SK-N-SH (cell line): ENCODE data around the gene MAPK1. TPM values are rescaled to one million over a fixed set of nuclear protein-coding genes. Genes with fewer than 3 reads are reported as not detected.

Experiments used
- CTCF ChIA-PET: fragments of 300-600, 350-600 bp; formaldehyde crosslinking; extraction: SDS; loops from one replicate; lab custom pipeline; 2021; lab: Yijun Ruan, JAX
- POLR2A ChIA-PET: fragments of 350-600 bp; sonication (Branson Sonifier 250); formaldehyde crosslinking; extraction: SDS; loops from one replicate; lab custom pipeline; 2020; ENCODE audit warnings: antibody characterized with exemption, inconsistent platforms; lab: Yijun Ruan, JAX
- DNase-seq: peaks from one replicate; pipeline ENCODE4 v3.0.0; 2012
- H2AFZ ChIP-seq: fragments of 200-600 bp; sonication (generic); 2 replicates; pipeline ENCODE4 v1.8.1; 2016; ENCODE audit warnings: antibody characterized with exemption, mild to moderate bottlenecking, low read depth
- H3F3A ChIP-seq: fragments of 200-600 bp; sonication (generic); replicated peaks from 2 replicates; pipeline ENCODE3; 2016; ENCODE audit warnings: antibody characterized with exemption, mild to moderate bottlenecking; ENCODE audit not compliant: insufficient read depth
- H3K27ac ChIP-seq, 2 experiments: fragments of 200-500 bp in 1 of 2; fragments of 200-600 bp in 1 of 2; sonication (Bioruptor generic) in 1 of 2; sonication (generic), shearing (Covaris generic) in 1 of 2; 2 replicates each; pipeline versions ENCODE4 v1.5.1 to v1.6.1; 2014 to 2016; ENCODE audit warnings: low read depth in 2 of 2, inconsistent platforms in 1 of 2, low read length in 1 of 2, mild to moderate bottlenecking in 1 of 2, mixed read lengths in 1 of 2
- H3K27me3 ChIP-seq: fragments of 200-600 bp; sonication (generic), shearing (Covaris generic); 2 replicates; pipeline ENCODE4 v1.6.1; 2016; ENCODE audit warnings: mixed run types; ENCODE audit not compliant: insufficient read depth
- H3K36me3 ChIP-seq, 2 experiments: fragments of 200-500 bp in 1 of 2; fragments of 200-600 bp in 1 of 2; sonication (Bioruptor generic) in 1 of 2; sonication (generic) in 1 of 2; replicated peaks in 1 of 2; 2 replicates each; pipeline versions ENCODE3 to v1.5.1; 2014 to 2016; ENCODE audit warnings: low read length in 1 of 2, mild to moderate bottlenecking in 1 of 2; ENCODE audit not compliant: insufficient read depth in 2 of 2, control insufficient read depth in 1 of 2
- H3K4me1 ChIP-seq, 2 experiments: fragments of 200-500 bp in 1 of 2; fragments of 200-600 bp in 1 of 2; sonication (Bioruptor generic) in 1 of 2; sonication (generic), shearing (Covaris generic) in 1 of 2; 2 replicates each; pipeline versions ENCODE4 v1.5.1 to v1.6.1; 2014 to 2016; ENCODE audit warnings: low read depth in 1 of 2, low read length in 1 of 2, mixed run types in 1 of 2; ENCODE audit not compliant: insufficient read depth in 2 of 2, control insufficient read depth in 1 of 2
- H3K4me2 ChIP-seq: fragments of 200-600 bp; sonication (generic), shearing (Covaris generic); 2 replicates; pipeline ENCODE4 v1.6.1; 2017; ENCODE audit warnings: mixed run types
- H3K4me3 ChIP-seq, 2 experiments: fragments of 200-500 bp in 1 of 2; fragments of 200-600 bp in 1 of 2; sonication (Bioruptor generic) in 1 of 2; sonication (generic), shearing (Covaris generic) in 1 of 2; 2 replicates each; pipeline versions ENCODE4 v1.5.1 to v1.8.1; 2014 to 2016; ENCODE audit warnings: low read depth in 2 of 2, inconsistent platforms in 1 of 2, low read length in 1 of 2, mild to moderate bottlenecking in 1 of 2, mixed read lengths in 1 of 2, moderate library complexity in 1 of 2
- H3K79me2 ChIP-seq: fragments of 200-600 bp; sonication (generic); 2 replicates; pipeline ENCODE4 v1.8.1; 2017; ENCODE audit warnings: mild to moderate bottlenecking; ENCODE audit not compliant: insufficient read depth
- H3K9ac ChIP-seq: fragments of 200-600 bp; sonication (generic); 2 replicates; pipeline ENCODE4 v1.6.1; 2017; ENCODE audit warnings: mixed run types
- H3K9me2 ChIP-seq: fragments of 200-600 bp; sonication (generic); 2 replicates; pipeline ENCODE4 v1.6.1; 2017; ENCODE audit warnings: mixed run types
- H3K9me3 ChIP-seq: fragments of 200-600 bp; sonication (generic); 2 replicates; pipeline ENCODE4 v1.6.1; 2017; ENCODE audit warnings: mixed run types, mild to moderate bottlenecking, moderate library complexity
- H4K20me1 ChIP-seq: fragments of 200-600 bp; sonication (generic); 2 replicates; pipeline ENCODE4 v1.6.1; 2017; ENCODE audit warnings: mild to moderate bottlenecking, mixed run types; ENCODE audit not compliant: insufficient read depth
- ELF1 ChIP-seq: IDR thresholded peaks from 2 replicates; pipeline ENCODE4 v1.4.0; 2012
- EZH2phosphoT487 ChIP-seq: fragments of 200-600 bp; sonication (generic); IDR thresholded peaks from 2 replicates; pipeline ENCODE4 v1.6.1; 2017; ENCODE audit warnings: low read depth, mixed run types, mild to moderate bottlenecking, antibody characterized with exemption, moderate library complexity, borderline replicate concordance
- FOXJ3 ChIP-seq: sonication (generic); formaldehyde crosslinking; IDR thresholded peaks from 2 replicates; pipeline ENCODE4 v1.5.1; 2020; ENCODE audit warnings: mild to moderate bottlenecking, missing genetic modification reagents
- FOXM1 ChIP-seq: IDR thresholded peaks from 2 replicates; pipeline ENCODE4 v1.4.0; 2012; ENCODE audit warnings: low read depth, mild to moderate bottlenecking
- GABPA ChIP-seq: IDR thresholded peaks from 2 replicates; pipeline ENCODE4 v1.4.0; 2012; ENCODE audit warnings: low read depth, mild to moderate bottlenecking
- GATA2 ChIP-seq: sonication (generic); formaldehyde crosslinking; IDR thresholded peaks from 2 replicates; pipeline ENCODE4 v1.5.0; 2020; ENCODE audit warnings: mild to moderate bottlenecking, missing genetic modification reagents
- JUND ChIP-seq: IDR thresholded peaks from 2 replicates; pipeline ENCODE4 v1.4.0; 2012
- MAX ChIP-seq: IDR thresholded peaks from 2 replicates; pipeline ENCODE4 v1.4.0; 2012; ENCODE audit warnings: low read depth
- MEF2A ChIP-seq: IDR thresholded peaks from 2 replicates; pipeline ENCODE4 v1.4.0; 2012; ENCODE audit warnings: low read depth, borderline replicate concordance
- NFIC ChIP-seq: IDR thresholded peaks from 2 replicates; pipeline ENCODE4 v1.4.0; 2012; ENCODE audit warnings: borderline replicate concordance
- NRF1 ChIP-seq: IDR thresholded peaks from 2 replicates; pipeline ENCODE4 v1.6.1; 2012; ENCODE audit warnings: low read depth, mild to moderate bottlenecking, low read length
- POLR2AphosphoS5 ChIP-seq: IDR thresholded peaks from 2 replicates; pipeline ENCODE4 v1.6.1; 2012; ENCODE audit warnings: low read depth, low read length
- RAD21 ChIP-seq: IDR thresholded peaks from 2 replicates; pipeline ENCODE4 v1.6.1; 2012; ENCODE audit warnings: mild to moderate bottlenecking, low read length
- RCOR1 ChIP-seq: fragments of 150-350 bp; IDR thresholded peaks from 2 replicates; pipeline ENCODE4 v1.6.1; 2017; ENCODE audit warnings: antibody characterized with exemption, low read length
- REST ChIP-seq: IDR thresholded peaks from 2 replicates; pipeline ENCODE4 v1.6.1; 2012; ENCODE audit warnings: mild to moderate bottlenecking, low read depth, low read length, moderate library complexity
- RFX5 ChIP-seq: IDR thresholded peaks from 2 replicates; pipeline ENCODE4 v1.6.1; 2012; ENCODE audit warnings: mild to moderate bottlenecking, improper control_type of control experiment, low read length
- SIN3A ChIP-seq: IDR thresholded peaks from 2 replicates; pipeline ENCODE4 v1.6.1; 2012; ENCODE audit warnings: low read depth, mild to moderate bottlenecking, low read length, moderate library complexity, borderline replicate concordance
- TAF1 ChIP-seq: IDR thresholded peaks from 2 replicates; pipeline ENCODE4 v1.6.1; 2012; ENCODE audit warnings: low read depth, mild to moderate bottlenecking, low read length, moderate library complexity, borderline replicate concordance
- TCF12 ChIP-seq: IDR thresholded peaks from 2 replicates; pipeline ENCODE4 v1.4.0; 2012
- TEAD4 ChIP-seq: IDR thresholded peaks from 2 replicates; pipeline ENCODE4 v1.4.0; 2012; ENCODE audit warnings: mild to moderate bottlenecking, borderline replicate concordance; ENCODE audit not compliant: insufficient read depth
- USF1 ChIP-seq: IDR thresholded peaks from 2 replicates; pipeline ENCODE4 v1.4.0; 2012; ENCODE audit warnings: low read depth, borderline replicate concordance
- ZBTB33 ChIP-seq: IDR thresholded peaks from 2 replicates; pipeline ENCODE4 v1.4.0; 2012; ENCODE audit warnings: low read depth, borderline replicate concordance
- WGBS: methylation state at CpG from one replicate; pipeline ENCODE4 v1.1.6; 2017; ENCODE audit warnings: low lambda C conversion rate; 5-methylcytosine and 5-hydroxymethylcytosine counted together
- polyA plus RNA-seq, 3 experiments: library from polyadenylated mRNA; depleted of rRNA; stranded (reverse); fragments of >200 nt; gene quantifications; 2 replicates each; pipeline ENCODE4 v1.2.3, GENCODE V29; 2012

The MAPK1 gene
- polyA plus RNA-seq, 1 of the 3 experiments (the other 2 are of a cell fraction), result 25.6 TPM

- CTCF ChIA-PET, result interaction anchor here (1.0 kb wide), 1 partner anchor 197 kb away, joined by 3 read pairs; no protein-coding TSS in a partner anchor
- Histone ChIP-seq H4K20me1 (no peaks in the 10 kb centered on the region), H3K4me3 (no peak overlapping the region), H3K9ac (no peak overlapping the region), H3K27ac (no peak overlapping the region), H3F3A (no peaks in the 10 kb centered on the region), H2AFZ (no peak overlapping the region), H3K36me3 (no peaks in the 10 kb centered on the region), H3K27me3 (no peaks in the 10 kb centered on the region), H3K4me2 (no peak overlapping the region), H3K9me3 (no peaks in the 10 kb centered on the region), H3K9me2 (no peaks in the 10 kb centered on the region)
- POLR2A ChIA-PET, result no interaction called here
- no peak for DNase-seq
- 86% methylated on average over 10 of the region's 10 CpGs for WGBS
- TF ChIP-seq RFX5, result no peak
- no peak for TF ChIP-seq MAX
- no peak for TF ChIP-seq ZBTB33
- TF ChIP-seq TAF1, result no peak
- TF ChIP-seq ELF1, result no peak
- no peak for TF ChIP-seq USF1
- TF ChIP-seq GATA2 (CRISPR knock-in tag), result no peak
- no peak for TF ChIP-seq POLR2AphosphoS5
- no peak for TF ChIP-seq FOXJ3 (CRISPR knock-in tag)
- TF ChIP-seq TEAD4, result no peak
- TF ChIP-seq, all 33 proteins: peak for 0
- peaks cover 0 to 4% of the 10 kb centered on the region in 2 experiments; a peak in 1 of 4 replicates for H3K4me1 ChIP-seq
- H3K79me2 ChIP-seq, result no peaks in the 10 kb centered on the region
These were observed 126.4 kb downstream of the MAPK1 start for GRCh38 chr22:21741059-21741458.

- H4K20me1 ChIP-seq, result no peaks in the 10 kb centered on the region
- 90% methylated on average over 3 of the region's 5 CpGs for WGBS
- CTCF ChIA-PET, result interaction anchor here (1.0 to 1.5 kb wide), 2 partner anchors 198 kb away, joined by 3 to 4 read pairs; no protein-coding TSS in a partner anchor
These were observed 127.5 kb downstream of the MAPK1 start for GRCh38 chr22:21739828-21740377.

More at GRCh38 chr22:21739828-21740377, 127.5 kb downstream of the MAPK1 start:
- Histone ChIP-seq H3K36me3 (no peaks in the 10 kb centered on the region), H3K27me3 (no peaks in the 10 kb centered on the region), H3K4me1 (peaks cover 0 to 4% of the 10 kb centered on the region in 2 experiments; a peak in 1 of 4 replicates), H2AFZ (no peak overlapping the region), H3F3A (no peaks in the 10 kb centered on the region), H3K4me3 (no peak overlapping the region), H3K9me3 (no peaks in the 10 kb centered on the region), H3K27ac (no peak overlapping the region), H3K9me2 (no peaks in the 10 kb centered on the region), H3K79me2 (no peaks in the 10 kb centered on the region), H3K4me2 (no peak overlapping the region), H3K9ac (no peak overlapping the region)
- no peak for TF ChIP-seq EZH2phosphoT487
- no peak for TF ChIP-seq GABPA
- no peak for TF ChIP-seq SIN3A
- TF ChIP-seq RFX5, result no peak
- no peak for TF ChIP-seq FOXJ3 (CRISPR knock-in tag)
- no peak for TF ChIP-seq MAX
- no peak for TF ChIP-seq NFIC
- no peak for TF ChIP-seq REST
- no peak for TF ChIP-seq NRF1
- no peak for TF ChIP-seq RAD21
- TF ChIP-seq RCOR1, result no peak
- TF ChIP-seq MEF2A, result no peak
- TF ChIP-seq JUND, result no peak
- no peak for TF ChIP-seq TCF12
- TF ChIP-seq TEAD4, result no peak
- no peak for TF ChIP-seq FOXM1
- no peak for DNase-seq
- POLR2A ChIA-PET, result no interaction called here
